Measurements from ENCODE around the gene PTPRU.

DNA sequence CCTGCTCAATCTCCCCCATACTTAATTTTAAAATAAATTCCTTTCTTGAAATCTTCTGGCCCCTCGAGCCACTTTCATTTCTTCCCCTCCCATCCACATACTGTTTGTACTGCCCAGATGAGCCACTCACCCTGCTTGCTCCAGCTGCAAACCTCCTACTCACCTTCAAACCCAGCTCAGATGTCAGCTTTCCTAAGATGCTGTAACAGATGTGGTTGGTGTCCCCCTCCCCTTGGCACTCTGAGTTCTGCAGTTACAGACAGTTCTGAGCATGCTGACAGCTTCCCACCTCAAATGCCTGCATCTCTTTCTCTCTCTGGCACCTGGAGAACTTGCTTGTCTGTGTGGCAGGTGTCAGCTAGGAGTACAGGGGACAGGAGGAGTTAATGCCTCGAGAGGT lies 106.7 kb downstream of the PTPRU start:
- TF ChIP-seq, protein P1, sequence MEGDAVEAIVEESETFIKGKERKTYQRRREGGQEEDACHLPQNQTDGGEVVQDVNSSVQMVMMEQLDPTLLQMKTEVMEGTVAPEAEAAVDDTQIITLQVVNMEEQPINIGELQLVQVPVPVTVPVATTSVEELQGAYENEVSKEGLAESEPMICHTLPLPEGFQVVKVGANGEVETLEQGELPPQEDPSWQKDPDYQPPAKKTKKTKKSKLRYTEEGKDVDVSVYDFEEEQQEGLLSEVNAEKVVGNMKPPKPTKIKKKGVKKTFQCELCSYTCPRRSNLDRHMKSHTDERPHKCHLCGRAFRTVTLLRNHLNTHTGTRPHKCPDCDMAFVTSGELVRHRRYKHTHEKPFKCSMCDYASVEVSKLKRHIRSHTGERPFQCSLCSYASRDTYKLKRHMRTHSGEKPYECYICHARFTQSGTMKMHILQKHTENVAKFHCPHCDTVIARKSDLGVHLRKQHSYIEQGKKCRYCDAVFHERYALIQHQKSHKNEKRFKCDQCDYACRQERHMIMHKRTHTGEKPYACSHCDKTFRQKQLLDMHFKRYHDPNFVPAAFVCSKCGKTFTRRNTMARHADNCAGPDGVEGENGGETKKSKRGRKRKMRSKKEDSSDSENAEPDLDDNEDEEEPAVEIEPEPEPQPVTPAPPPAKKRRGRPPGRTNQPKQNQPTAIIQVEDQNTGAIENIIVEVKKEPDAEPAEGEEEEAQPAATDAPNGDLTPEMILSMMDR (IDR thresholded peaks at IDR 0.05 in 2 of 3, conservative IDR thresholded peaks at IDR 0.05 in 1 of 3; ENCODE audit: borderline replicate concordance in 1 of 3, insufficient read depth in 1 of 3, low read depth in 2 of 3, low read length in 2 of 3) = no peak
- TF ChIP-seq TCF7L2 (IDR thresholded peaks at IDR 0.05; ENCODE audit: borderline replicate concordance, extremely low read depth, insufficient read depth, insufficient read length) = no peak
- no peak for TF ChIP-seq EZH2 (IDR thresholded peaks at IDR 0.05)
